IMR-90 (cell line): ENCODE results near the gene MB21D2. TPM values are rescaled to one million over a fixed set of nuclear protein-coding genes. Genes with fewer than 3 reads are reported as not detected.

Experiments
- ATAC-seq: fragments of 200-7000 bp; cut with Tn5 transposase; 2 replicates; pipeline ENCODE4 v1.9.1; 2020; ENCODE audit warnings: low read depth, mild to moderate bottlenecking, moderate library complexity
- BruUV-seq: library from RNA; stranded (reverse); fragments of 400-500 nt; replicated peaks from 2 replicates; lab custom pipeline; 2021; lab: Mats Ljungman, UMichigan
- CTCF ChIA-PET: fragments of 300-600 bp; formaldehyde crosslinking; extraction: SDS; loops from one replicate; lab custom pipeline; 2021; ENCODE audit warnings: antibody characterized with exemption; lab: Yijun Ruan, JAX
- POLR2A ChIA-PET: fragments of 300-600 bp; sonication (Branson Sonifier 250); formaldehyde crosslinking; loops from one replicate; lab custom pipeline; 2022; ENCODE audit warnings: antibody characterized with exemption; ENCODE audit not compliant: unreplicated experiment; lab: Charles Lee
- DNase-seq: peaks from one replicate; pipeline ENCODE4 v3.0.0; 2013
- H2AFZ ChIP-seq: replicated peaks from 2 replicates; pipeline ENCODE3; 2013; ENCODE audit warnings: low read length, mild to moderate bottlenecking; ENCODE audit not compliant: poor library complexity
- H2AK5ac ChIP-seq: 2 replicates; pipeline ENCODE4 v1.6.1; 2013; ENCODE audit warnings: low read depth, low read length, inconsistent platforms
- H2AK9ac ChIP-seq: replicated peaks from 2 replicates; pipeline ENCODE3; 2013; ENCODE audit warnings: mild to moderate bottlenecking, low read depth, low read length, moderate library complexity; ENCODE audit not compliant: poor library complexity
- H2BK120ac ChIP-seq: 2 replicates; pipeline ENCODE4 v1.6.1; 2013; ENCODE audit warnings: low read depth, low read length, inconsistent platforms
- H2BK15ac ChIP-seq: 3 replicates; pipeline ENCODE4 v1.6.1; 2013; ENCODE audit warnings: low read depth, low read length, inconsistent platforms
- H2BK20ac ChIP-seq: 2 replicates; pipeline ENCODE4 v1.6.1; 2013; ENCODE audit warnings: low read depth, mild to moderate bottlenecking, inconsistent platforms, low read length, moderate library complexity
- H2BK5ac ChIP-seq: 2 replicates; pipeline ENCODE4 v1.6.1; 2013; ENCODE audit warnings: mild to moderate bottlenecking, low read depth, low read length, inconsistent platforms; ENCODE audit not compliant: poor library complexity, severe bottlenecking
- H3K14ac ChIP-seq: replicated peaks from 2 replicates; pipeline ENCODE4 v1.6.1; 2013; ENCODE audit warnings: low read depth, low read length, inconsistent platforms
- H3K18ac ChIP-seq: 2 replicates; pipeline ENCODE4 v1.6.1; 2013; ENCODE audit warnings: low read depth, low read length, control low read depth
- H3K23ac ChIP-seq: 2 replicates; pipeline ENCODE4 v1.6.1; 2013; ENCODE audit warnings: low read depth, low read length, inconsistent platforms
- H3K27ac ChIP-seq: 2 replicates; pipeline ENCODE4 v1.5.1; 2013; ENCODE audit warnings: mild to moderate bottlenecking, control low read depth, low read length; ENCODE audit not compliant: insufficient read depth
- H3K27me3 ChIP-seq: 2 replicates; pipeline ENCODE4 v1.6.1; 2013; ENCODE audit warnings: low read length; ENCODE audit not compliant: control insufficient read depth, insufficient read depth
- H3K36me3 ChIP-seq: 2 replicates; pipeline ENCODE4 v1.6.1; 2013; ENCODE audit warnings: low read length, mixed read lengths; ENCODE audit not compliant: control insufficient read depth, insufficient read depth
- H3K4ac ChIP-seq: 2 replicates; pipeline ENCODE4 v1.6.1; 2013; ENCODE audit warnings: low read depth, low read length, inconsistent platforms
- H3K4me1 ChIP-seq: 2 replicates; pipeline ENCODE4 v1.6.1; 2013; ENCODE audit warnings: low read length, mixed read lengths; ENCODE audit not compliant: control insufficient read depth, insufficient read depth
- H3K4me2 ChIP-seq: 2 replicates; pipeline ENCODE4 v1.6.1; 2013; ENCODE audit warnings: low read depth, mild to moderate bottlenecking, control low read depth, low read length, moderate library complexity
- H3K4me3 ChIP-seq: 2 replicates; pipeline ENCODE4 v1.5.1; 2013; ENCODE audit warnings: low read depth, mild to moderate bottlenecking, control low read depth, low read length, moderate library complexity; ENCODE audit not compliant: insufficient read depth
- H3K56ac ChIP-seq: 2 replicates; pipeline ENCODE4 v1.6.1; 2013; ENCODE audit warnings: low read length, inconsistent platforms; ENCODE audit not compliant: insufficient read depth; ENCODE audit errors: extremely low read depth
- H3K79me1 ChIP-seq, 2 experiments: 2 replicates each; pipeline ENCODE4 v1.6.1; 2013; ENCODE audit warnings: low read length in 2 of 2, inconsistent platforms in 1 of 2, low read depth in 1 of 2
- H3K9ac ChIP-seq: 2 replicates; pipeline ENCODE4 v1.6.1; 2013; ENCODE audit warnings: low read depth, low read length, control low read depth
- H3K9me1 ChIP-seq: 2 replicates; pipeline ENCODE4 v1.6.1; 2013; ENCODE audit warnings: low read length, inconsistent platforms; ENCODE audit not compliant: insufficient read depth
- H3K9me3 ChIP-seq: 2 replicates; pipeline ENCODE4 v1.6.1; 2013; ENCODE audit warnings: low read length; ENCODE audit not compliant: control insufficient read depth, insufficient read depth
- H4K20me1 ChIP-seq: 2 replicates; pipeline ENCODE4 v1.6.1; 2013; ENCODE audit warnings: low read length, inconsistent platforms; ENCODE audit not compliant: insufficient read depth
- H4K5ac ChIP-seq: 2 replicates; pipeline ENCODE4 v1.6.1; 2013; ENCODE audit warnings: mild to moderate bottlenecking, low read depth, low read length, control low read depth
- H4K8ac ChIP-seq, 2 experiments: 2 replicates each; pipeline ENCODE4 v1.6.1; 2013; ENCODE audit warnings: low read depth in 2 of 2, low read length in 2 of 2, control low read depth in 1 of 2, inconsistent platforms in 1 of 2
- H4K91ac ChIP-seq: 2 replicates; pipeline ENCODE4 v1.6.1; 2013; ENCODE audit warnings: low read depth, low read length, inconsistent platforms; ENCODE audit not compliant: insufficient read depth
- MXI1 ChIP-seq: IDR thresholded peaks from 2 replicates; pipeline ENCODE4 v1.6.1; 2012; ENCODE audit warnings: low read depth, mild to moderate bottlenecking, low read length, moderate library complexity, borderline replicate concordance
- NFE2L2 ChIP-seq: fragments of 150-350 bp; IDR thresholded peaks from 2 replicates; pipeline ENCODE4 v1.6.1; 2016; ENCODE audit warnings: low read depth, mild to moderate bottlenecking, low read length
- POLR2A ChIP-seq: IDR thresholded peaks from 2 replicates; pipeline ENCODE4 v1.6.1; 2012; ENCODE audit warnings: mild to moderate bottlenecking, low read depth, low read length
- RAD21 ChIP-seq: IDR thresholded peaks from 2 replicates; pipeline ENCODE4 v1.6.1; 2012; ENCODE audit warnings: low read length, improper control_type of control experiment
- WGBS, 2 experiments: methylation state at CpG; one replicate each; pipeline versions ENCODE4 v1.1.5 to v1.1.7; 2013; ENCODE audit warnings: missing lambda C conversion rate in 2 of 2; ENCODE audit not compliant: insufficient read length in 1 of 2; ENCODE audit errors: extremely low coverage in 2 of 2; 5-methylcytosine and 5-hydroxymethylcytosine counted together
- dilution Hi-C: fragments of 300-500 bp; cut with HindIII; formaldehyde crosslinking; loops from one replicate; pipeline ENCODE4 v1.14.3; 2018; ENCODE audit warnings: low sequenced_read_pairs; ENCODE audit not compliant: unreplicated experiment
- in situ Hi-C: fragments of 300-500 bp; cut with MboI; formaldehyde crosslinking; loops from 3 replicates; pipeline ENCODE4 v1.14.3; 2019; ENCODE audit warnings: low sequenced_read_pairs, inconsistent platforms, mixed read lengths
- intact Hi-C: fragments of 100-400 bp; cut with micrococcal nuclease; formaldehyde crosslinking; loops from 2 replicates; pipeline ENCODE4 v1.10.0; 2022
- polyA plus RNA-seq, 3 experiments: library from polyadenylated mRNA; depleted of rRNA; stranded (reverse); fragments of >200 nt; gene quantifications; 2 replicates each; pipeline ENCODE4 v1.2.3, GENCODE V29; 2012; ENCODE audit warnings: low replicate concordance in 1 of 3
- total RNA-seq: library from RNA; depleted of rRNA; stranded (reverse); fragments of >200 nt; gene quantifications from 2 replicates; pipeline ENCODE4 v1.2.3, GENCODE V29; 2012

MB21D2 gene
- total and polyA plus RNA-seq, 2 of the 4 experiments (the other 2 are of a cell fraction), result 13.6 to 44.8 TPM

- no CpG with 5 or more reads among the region's 4 CpGs for WGBS, 2 experiments
- Histone ChIP-seq H3K4me2 (no peak overlapping the region), H2AK5ac (no peak overlapping the region), H4K8ac (no peak overlapping the region), H3K9ac (no peak overlapping the region), H3K4ac (no peak overlapping the region), H2AK9ac (no peak overlapping the region), H2BK20ac (no peak overlapping the region), H2BK15ac (no peak overlapping the region), H3K18ac (no peak overlapping the region), H3K79me1 (peaks cover 65 to 82% of the 10 kb centered on the region in 2 experiments), H2AFZ (no peak overlapping the region), H4K5ac (no peak overlapping the region), H4K91ac (no peak overlapping the region), H2BK120ac (no peak overlapping the region), H3K27me3 (no peaks in the 10 kb centered on the region), H3K14ac (no peak overlapping the region), H3K36me3 (no peaks in the 10 kb centered on the region), H2BK5ac (no peak overlapping the region), H3K27ac (no peak overlapping the region), H3K23ac (no peak overlapping the region), H3K9me1 (peaks cover 5% of the 10 kb centered on the region), H3K9me3 (no peaks in the 10 kb centered on the region), H3K4me3 (no peak overlapping the region), H3K4me1 (peaks cover 15% of the 10 kb centered on the region), H3K56ac (no peak overlapping the region), H4K20me1 (peaks cover 20% of the 10 kb centered on the region)
- intact Hi-C loops, result no loop called here
- CTCF ChIA-PET, result no interaction called here
- no TSS peak for BruUV-seq
- POLR2A ChIA-PET, result no interaction called here
- in situ Hi-C loops, result no loop called here
- ATAC-seq, result no peak
- TF ChIP-seq POLR2A, result no peak
- TF ChIP-seq MXI1, result no peak
- no peak for TF ChIP-seq NFE2L2
- TF ChIP-seq RAD21, result 0 out of 2 replicates have a peak, but pooled peaks have one; percentile 5
- peak; percentile 17 for DNase-seq
- dilution Hi-C loops, result no loop called here
Observed at GRCh38 chr3:192863091-192863420, 54.6 kb downstream of the MB21D2 start.
